Skin of body (tissue), 3 donors: ENCODE results near the gene EFR3B. TPM values are rescaled to one million over a fixed set of nuclear protein-coding genes. Genes with fewer than 3 reads are reported as not detected.

Experiments
- DNase-seq: peaks from one replicate; lab custom pipeline; 2025; lab: John Stamatoyannopoulos, UW
- small RNA-seq: library from RNA; depleted of rRNA; stranded (forward); fragments of <200 nt; gene quantifications from one replicate; pipeline ENCODE3, GENCODE V24; 2014; ENCODE audit warnings: low replicate concordance
- total RNA-seq: library from RNA; depleted of rRNA; stranded (reverse); fragments of >200 nt; gene quantifications from one replicate; pipeline ENCODE4 v1.2.3, GENCODE V29; 2014

Gene EFR3B
- total RNA-seq, 1 donor from 2014 or later = 4.9 TPM

DNA sequence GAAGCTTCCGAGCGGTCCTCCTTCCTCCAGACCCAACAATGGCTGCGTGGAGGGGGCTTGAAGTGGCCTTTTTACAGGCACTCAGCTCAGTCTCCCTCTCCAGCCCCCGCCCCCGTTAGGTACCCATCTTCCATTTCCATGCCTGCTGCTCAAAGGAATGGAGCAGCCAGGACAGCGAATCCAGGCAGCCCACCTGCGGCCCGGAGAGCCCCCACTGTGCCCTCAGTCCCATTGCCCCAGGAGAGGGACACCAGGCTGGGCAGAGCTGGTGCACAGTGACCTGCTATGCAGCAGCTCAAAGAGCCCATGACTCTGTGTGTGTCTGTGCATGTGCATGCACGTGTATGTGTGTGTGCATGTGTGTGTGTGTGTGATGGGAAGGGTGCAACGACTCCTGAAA, 137.1 kb downstream of the EFR3B start:
- DNase-seq = no peak

DNA sequence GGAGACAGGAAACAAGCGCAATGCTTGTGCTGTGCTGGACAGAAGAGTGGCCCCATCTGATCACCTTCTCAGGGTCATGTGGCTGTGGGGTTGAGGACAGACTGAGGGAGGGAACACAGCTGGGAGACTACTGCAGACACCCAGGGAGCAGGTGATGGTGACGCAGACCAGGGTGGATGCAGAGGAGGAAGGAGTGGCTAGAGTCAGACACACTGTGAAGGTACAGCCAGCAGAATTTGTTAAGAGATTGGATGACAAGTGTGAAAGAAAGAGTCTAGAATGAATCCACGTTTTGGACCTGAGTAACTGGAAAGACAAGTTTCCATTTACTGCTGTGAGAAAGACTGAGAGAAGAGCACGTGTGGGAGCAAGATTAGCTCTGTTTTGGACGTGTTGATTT, 142.4 kb downstream of the EFR3B start:
- DNase-seq = no peak

DNA sequence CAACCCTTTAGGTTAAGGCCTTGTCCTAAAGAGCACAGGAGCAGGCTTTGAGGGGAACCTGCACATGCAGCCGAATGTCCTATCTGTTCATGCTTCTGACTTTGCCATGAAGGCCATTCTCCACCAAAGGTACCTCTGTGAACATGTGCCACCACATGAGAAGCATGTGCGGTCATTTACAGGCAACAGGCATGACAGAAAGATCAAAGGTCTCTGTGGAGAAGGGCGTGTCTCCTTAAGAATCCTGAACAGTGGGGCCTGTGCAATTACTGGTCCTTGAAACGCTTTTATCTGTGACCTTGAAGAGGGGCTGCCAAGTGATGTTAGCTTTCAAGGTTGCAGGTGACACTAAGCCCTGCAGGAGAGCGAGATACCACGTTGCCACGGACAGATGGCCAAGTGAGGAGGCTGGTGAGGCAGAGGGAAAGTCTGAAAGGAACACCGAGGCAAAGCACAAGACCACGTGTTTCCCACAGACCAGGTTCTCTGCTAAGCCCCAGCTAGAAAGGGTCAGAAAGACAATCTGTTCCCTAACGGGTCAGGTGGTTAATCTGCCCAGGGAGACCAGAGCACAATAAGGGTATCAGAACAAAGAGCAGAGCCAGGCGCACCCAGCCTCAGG, 146.0 kb downstream of the EFR3B start:
- no peak for DNase-seq

DNA sequence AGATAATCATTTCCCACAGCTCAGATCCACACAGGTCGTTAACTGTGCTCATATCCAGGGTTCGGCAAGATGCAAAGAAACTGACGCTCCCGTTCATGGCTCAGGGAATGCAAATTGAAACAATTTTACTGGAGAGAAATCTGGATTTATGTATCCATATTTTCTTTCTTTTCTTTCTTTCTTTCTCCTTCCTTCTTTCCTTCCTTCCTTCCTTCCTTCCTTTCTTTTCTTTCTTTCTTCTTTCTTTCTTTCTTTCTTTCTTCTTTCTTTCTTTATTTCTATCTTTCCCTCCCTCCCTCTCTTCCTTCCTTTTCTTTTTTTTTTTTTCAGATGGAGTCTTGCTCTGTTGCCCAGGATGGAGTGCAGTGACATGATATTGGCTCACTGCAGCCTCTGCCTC, 146.5 kb downstream of the EFR3B start:
- no peak for DNase-seq

DNA sequence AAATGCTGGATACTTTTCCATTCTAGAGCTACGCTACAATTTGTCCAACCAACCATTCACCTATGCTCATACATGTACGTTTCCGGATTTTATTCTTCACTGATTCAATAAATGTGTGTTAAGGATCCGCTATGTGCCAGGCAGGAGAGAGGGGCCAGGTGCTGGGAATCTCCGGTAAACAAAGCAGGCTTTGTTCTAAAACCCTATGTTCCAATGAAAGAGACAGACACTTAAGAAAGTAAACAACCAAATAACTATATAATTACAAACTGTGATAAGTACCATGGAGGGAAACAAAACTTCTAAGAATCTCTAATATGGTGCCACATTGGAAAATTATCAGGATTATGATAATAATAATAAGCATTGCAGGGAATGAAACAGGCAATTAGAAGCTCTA, 148.7 kb downstream of the EFR3B start:
- DNase-seq = no peak

DNA sequence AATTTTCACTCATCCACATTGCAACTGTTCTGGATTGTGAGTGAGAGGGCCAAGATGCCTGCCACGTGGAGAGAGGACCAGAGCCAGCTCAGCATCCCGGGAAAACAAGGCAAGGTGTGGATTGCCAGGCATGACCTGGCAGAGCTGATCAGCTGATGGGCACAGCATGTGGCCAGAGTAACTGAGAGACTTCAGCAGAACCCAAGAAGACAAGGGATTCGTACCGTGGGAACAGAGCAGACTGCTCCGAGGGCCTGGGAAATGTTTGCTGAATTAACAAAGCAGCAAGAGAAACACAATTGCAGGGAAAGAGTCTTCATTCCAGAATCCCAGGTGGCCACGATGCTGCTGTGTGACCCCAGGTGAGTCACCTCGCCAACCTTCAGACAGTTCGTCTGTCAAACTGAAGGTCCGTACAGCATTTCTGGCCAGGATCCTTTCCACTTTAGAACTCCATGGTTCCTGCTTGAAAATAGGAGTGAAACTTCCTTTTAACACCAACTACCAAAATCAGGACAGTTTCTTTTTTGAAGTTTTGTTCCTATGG, 152.8 kb downstream of the EFR3B start:
- DNase-seq = no peak

DNA sequence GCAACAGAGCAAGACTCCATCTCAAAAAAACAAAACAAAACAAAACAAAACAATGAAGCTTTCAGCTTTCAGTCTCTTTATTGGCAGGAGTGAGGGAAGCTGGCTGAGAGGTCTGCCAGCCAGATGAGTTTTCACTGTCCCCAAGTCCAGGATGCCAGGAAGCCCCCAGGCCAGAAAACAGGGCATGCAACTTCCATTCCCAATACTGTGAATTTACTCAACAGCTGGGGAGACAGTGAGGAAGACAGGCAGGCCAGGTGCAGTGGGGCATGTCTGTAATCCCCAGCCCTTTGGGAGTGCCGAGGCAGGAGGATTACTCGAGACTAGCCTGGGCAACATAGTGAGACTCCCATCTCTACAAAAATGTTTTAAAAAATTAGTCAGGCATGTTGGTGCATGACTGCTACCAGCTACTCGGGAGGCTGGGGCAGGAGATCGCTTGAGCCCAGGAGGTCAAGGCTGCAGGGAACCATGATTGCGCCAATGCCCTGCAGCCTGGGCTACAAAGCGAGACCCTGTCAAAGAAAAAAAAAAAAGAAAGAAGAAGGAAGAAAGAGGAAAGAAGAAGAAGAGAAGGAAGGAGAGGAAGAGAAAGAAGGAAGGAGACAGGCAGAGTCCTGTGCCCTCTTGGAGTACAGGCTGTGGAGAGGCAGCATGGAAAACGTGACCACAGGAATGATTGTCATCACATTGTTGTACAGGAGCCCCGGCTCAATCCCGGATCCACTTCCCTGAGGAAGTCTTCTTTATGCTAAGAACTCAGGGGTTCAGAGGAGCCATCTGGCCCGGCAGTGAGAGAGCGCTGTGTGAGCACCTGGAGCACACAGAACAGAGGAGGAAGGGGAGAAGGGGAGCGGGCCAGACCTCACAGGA, 155.7 kb downstream of the EFR3B start:
- DNase-seq = no peak

DNA sequence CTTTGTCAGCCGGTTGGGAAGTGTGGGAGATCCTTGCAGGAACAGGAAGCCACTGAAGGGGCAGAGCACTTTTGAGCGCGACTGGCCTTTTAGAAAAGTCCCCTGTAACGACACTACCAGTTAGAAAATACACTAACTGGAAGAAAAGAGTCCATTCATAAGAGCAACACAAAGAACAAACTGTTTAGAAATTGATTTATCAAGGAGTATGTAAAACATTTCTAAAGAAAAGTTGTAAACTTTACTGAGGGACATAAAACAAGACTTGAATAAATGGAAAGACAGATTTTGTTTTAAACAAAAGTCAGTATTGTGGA, 156.3 kb downstream of the EFR3B start:
- DNase-seq = no peak

DNA sequence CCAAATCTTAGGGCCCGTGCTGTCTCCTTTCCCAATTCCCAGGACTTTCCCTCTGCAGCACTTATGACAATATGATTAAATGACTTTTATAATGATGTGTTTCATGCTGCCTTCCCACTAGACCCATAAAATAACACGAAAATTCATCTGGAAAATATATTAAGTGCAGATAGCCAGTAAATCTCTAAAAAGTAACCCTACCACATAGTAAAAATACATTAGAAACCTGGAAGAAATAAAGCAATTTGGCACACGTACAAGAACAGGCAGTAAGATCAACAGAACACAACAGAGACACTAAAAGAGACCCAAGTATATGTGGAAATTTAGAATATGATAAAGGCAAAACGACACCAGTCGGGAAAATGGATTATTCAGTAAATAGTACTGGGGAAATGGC, 156.7 kb downstream of the EFR3B start:
- no peak for DNase-seq

DNA sequence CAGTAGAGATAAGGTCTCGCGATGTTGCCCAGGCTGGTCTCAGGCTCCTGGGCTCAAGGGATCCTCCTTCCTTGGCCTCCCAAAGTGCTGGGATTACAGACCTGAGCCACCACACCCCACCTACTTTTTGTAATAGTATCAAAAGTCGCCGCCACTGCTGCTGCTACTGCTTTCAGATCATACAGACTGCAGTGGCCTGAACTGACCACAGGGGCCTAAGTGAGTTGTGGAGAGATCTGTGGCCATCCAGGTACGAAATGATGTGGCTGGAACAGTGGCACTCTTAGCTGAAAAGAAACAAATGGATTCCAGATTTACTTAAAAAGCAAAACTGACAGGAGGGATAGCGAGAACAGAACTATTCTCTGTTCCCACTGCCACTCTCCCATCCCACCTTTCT, 159.4 kb downstream of the EFR3B start:
- DNase-seq = no peak

DNA sequence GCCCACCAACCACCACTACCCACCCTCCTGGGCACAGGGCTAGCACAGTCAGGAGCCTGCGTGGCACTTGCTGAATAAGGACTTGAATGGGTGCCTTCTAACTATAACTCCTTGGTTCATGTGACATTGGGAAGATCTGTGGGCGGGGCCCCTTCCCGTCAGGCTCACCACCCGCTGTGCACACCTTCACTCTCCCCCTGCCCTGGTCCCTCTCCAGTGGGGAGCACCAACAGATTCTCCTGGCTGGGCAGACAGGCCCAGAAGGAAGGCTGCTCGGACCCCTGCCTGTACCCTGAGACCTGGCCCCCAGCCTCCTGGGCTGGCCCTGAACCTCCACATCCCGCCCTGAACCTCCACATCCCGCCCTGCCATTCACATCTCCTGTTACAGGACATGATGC, 159.9 kb downstream of the EFR3B start:
- DNase-seq = no peak

DNA sequence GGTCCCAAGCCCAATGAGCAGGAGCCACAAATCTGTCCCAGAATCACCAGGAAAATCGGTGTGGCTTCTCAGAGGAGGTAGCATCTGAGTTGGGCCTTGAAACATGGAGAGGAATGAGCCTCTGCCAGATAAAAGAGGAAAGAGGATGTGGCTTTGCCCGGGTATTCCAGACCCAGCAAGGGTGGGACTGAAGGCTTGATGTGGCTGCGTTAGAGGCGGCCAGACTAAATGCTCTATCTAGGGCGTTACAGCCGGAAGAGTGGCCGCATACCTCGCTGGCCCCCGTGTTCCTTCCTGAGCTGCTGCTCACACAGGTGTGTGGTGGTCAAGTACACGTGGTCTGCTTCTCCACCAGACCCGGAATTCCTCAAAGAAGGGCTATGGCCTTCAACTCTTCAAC, 160.4 kb downstream of the EFR3B start:
- DNase-seq = no peak

DNA sequence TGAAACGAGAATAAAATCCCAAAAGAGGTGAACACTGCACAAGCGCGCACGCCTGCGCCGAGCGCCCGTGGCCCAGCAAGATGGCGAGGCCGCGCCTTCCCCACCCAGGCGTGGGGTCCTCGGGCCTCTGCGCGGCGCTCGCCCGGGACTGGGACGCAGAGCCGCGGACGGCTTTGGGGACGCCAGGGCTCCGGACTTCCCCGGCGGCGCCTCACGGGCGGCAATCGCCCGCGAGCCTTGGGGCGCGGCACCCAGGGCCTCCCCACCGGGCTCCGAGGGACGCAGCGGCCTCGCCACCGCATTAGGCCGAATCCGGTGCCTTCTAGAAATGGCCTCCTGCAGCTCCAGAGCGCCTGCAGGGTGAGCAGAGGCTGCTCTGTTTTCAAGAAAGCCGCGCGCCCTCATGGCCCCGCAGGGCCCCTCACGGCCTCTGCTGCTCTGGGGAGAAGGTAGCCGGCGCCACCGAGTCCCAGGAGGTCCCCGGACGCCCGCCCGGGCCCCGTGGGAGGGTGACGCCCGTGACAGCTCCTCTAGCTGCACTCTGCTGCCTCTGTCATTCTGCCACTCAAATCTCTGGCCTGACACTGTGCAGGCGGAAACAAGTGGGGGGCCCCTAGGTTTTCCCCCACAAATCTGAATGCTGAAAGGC, 162.4 kb downstream of the EFR3B start:
- no peak for DNase-seq

DNA sequence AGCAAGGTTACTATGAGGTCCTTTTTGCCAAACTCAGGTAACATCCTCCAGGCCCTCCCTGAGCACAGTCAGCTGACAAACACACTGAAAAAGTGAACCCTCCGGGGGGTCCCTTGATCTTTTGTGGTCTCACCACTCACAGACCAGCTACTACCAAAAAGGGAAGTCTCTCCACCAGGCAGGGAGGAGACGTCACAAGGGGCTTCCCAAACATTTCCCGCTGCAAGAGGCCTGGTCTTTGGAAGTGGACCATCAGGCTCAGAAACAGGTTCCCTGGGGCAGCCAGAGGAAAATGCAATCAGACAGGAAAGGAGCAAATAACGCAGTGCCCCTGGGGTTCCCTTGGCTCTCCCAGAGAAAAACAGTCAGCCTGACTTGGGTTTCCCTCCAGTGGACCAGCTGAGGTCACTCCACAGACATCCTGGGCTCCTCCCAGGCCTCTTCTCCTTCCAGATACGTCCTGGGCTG, 165.2 kb downstream of the EFR3B start:
- DNase-seq = no peak

Small RNA genes within 50 kb of the gene (small RNA-seq; reads per million reads assigned to genes)
- gene RF00019 = not detected
- gene RN7SL856P = not detected

Other genes with a start within 250 kb of the EFR3B start
- gene PTRHD1, start 248.7 kb upstream of the EFR3B start, total RNA-seq = 21.2 TPM
- gene CENPO, start 248.7 kb upstream of the EFR3B start, total RNA-seq = 8.0 TPM
- 25.3 TPM for gene ADCY3, start 121.8 kb upstream of the EFR3B start, total RNA-seq
- gene DNAJC27, start 70.1 kb upstream of the EFR3B start, total RNA-seq = 7.5 TPM
- gene POMC, start 126.5 kb downstream of the EFR3B start, total RNA-seq = 3.6 TPM